Nephron progenitor cell (in vitro differentiated cells): ENCODE data around the gene NKX2-3.

Source experiments
- DNase-seq: peaks from one replicate; pipeline ENCODE4 v3.0.0; 2021
- H3K27ac Mint-ChIP-seq: 2 replicates; pipeline ENCODE4 v1.8.0; 2021; ENCODE audit warnings: mild to moderate bottlenecking, moderate library complexity, mixed read lengths
- H3K27me3 Mint-ChIP-seq: 2 replicates; pipeline ENCODE4 v1.8.0; 2021; ENCODE audit warnings: mild to moderate bottlenecking, low read depth, mixed read lengths; ENCODE audit not compliant: poor library complexity
- H3K36me3 Mint-ChIP-seq: 2 replicates; pipeline ENCODE4 v1.8.0; 2021; ENCODE audit warnings: low read depth, mixed read lengths
- H3K4me1 Mint-ChIP-seq: 2 replicates; pipeline ENCODE4 v1.8.0; 2021; ENCODE audit warnings: mixed read lengths
- H3K4me3 Mint-ChIP-seq: 2 replicates; pipeline ENCODE4 v1.8.0; 2021; ENCODE audit warnings: mild to moderate bottlenecking, moderate library complexity, mixed read lengths
- H3K9me3 Mint-ChIP-seq: 2 replicates; pipeline ENCODE4 v1.8.0; 2021; ENCODE audit warnings: mild to moderate bottlenecking, moderate library complexity, mixed read lengths
- TF ChIP-seq, protein P1 (sequence below): fragments of 200-600 bp; sonication (generic); IDR thresholded peaks from 2 replicates; pipeline ENCODE4 v1.5.0; 2021; ENCODE audit warnings: antibody characterized with exemption

The NKX2-3 gene

DNA sequence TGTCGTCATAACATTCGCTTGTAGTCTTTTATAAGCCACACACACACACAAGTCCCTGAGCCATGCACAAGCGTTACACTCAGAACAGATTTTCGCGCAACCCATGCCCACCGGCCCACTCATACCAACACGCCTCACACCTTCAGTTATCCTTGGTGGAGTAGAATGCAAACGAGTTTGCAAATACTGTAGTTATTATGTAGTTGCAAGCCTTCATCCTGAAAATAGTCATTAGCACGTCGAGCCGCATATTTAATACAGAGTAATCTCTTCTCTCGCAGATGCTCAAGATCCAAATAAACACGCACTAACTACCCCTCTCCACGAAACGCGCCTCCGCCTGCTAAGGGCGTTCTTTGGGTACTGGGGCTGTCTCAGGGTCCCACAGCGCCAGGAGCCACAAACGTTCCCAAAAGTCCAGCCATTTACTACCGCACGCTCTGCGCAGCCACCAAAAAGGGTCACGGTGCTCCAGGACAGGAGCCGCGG, 1.8 kb downstream of the NKX2-3 start:
- Mint-ChIP-seq H3K36me3 (no peaks in the 10 kb centered on the region), H3K4me1 (peaks cover 25% of the 10 kb centered on the region), H3K4me3 (peak overlapping the region; percentile 38), H3K27me3 (peaks cover 98% of the 10 kb centered on the region), H3K9me3 (peaks cover 10% of the 10 kb centered on the region), H3K27ac (no peak overlapping the region)
- no peak for DNase-seq
- TF ChIP-seq, protein P1, sequence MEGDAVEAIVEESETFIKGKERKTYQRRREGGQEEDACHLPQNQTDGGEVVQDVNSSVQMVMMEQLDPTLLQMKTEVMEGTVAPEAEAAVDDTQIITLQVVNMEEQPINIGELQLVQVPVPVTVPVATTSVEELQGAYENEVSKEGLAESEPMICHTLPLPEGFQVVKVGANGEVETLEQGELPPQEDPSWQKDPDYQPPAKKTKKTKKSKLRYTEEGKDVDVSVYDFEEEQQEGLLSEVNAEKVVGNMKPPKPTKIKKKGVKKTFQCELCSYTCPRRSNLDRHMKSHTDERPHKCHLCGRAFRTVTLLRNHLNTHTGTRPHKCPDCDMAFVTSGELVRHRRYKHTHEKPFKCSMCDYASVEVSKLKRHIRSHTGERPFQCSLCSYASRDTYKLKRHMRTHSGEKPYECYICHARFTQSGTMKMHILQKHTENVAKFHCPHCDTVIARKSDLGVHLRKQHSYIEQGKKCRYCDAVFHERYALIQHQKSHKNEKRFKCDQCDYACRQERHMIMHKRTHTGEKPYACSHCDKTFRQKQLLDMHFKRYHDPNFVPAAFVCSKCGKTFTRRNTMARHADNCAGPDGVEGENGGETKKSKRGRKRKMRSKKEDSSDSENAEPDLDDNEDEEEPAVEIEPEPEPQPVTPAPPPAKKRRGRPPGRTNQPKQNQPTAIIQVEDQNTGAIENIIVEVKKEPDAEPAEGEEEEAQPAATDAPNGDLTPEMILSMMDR: no peak

DNA sequence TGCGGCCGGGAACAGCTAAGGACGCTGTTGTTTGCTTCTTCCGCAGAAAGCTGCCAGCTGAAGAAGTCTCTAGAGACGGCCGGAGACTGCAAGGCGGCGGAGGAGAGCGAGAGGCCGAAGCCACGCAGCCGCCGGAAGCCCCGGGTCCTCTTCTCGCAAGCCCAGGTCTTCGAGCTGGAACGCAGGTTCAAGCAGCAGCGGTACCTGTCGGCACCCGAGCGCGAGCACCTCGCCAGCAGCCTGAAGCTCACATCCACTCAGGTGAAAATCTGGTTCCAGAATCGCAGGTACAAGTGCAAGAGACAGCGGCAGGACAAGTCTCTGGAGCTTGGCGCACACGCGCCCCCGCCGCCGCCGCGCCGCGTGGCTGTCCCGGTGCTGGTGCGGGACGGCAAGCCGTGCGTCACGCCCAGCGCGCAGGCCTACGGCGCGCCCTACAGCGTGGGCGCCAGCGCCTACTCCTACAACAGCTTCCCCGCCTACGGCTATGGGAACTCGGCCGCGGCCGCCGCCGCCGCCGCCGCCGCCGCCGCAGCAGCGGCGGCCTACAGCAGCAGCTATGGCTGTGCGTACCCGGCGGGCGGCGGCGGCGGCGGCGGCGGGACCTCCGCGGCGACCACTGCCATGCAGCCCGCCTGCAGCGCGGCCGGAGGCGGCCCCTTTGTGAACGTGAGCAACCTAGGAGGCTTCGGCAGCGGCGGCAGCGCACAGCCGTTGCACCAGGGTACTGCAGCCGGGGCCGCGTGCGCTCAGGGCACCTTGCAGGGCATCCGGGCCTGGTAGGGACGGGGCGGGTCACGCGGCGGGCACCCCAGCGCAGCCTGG, 2.4 kb downstream of the NKX2-3 start:
- Mint-ChIP-seq H3K9me3 (peaks cover 10% of the 10 kb centered on the region), H3K27ac (no peak overlapping the region), H3K4me1 (peaks cover 21% of the 10 kb centered on the region), H3K4me3 (peak overlapping the region; percentile 38), H3K36me3 (no peaks in the 10 kb centered on the region), H3K27me3 (peaks cover 98% of the 10 kb centered on the region)
- TF ChIP-seq, protein P1: no peak
- DNase-seq: peak; percentile 73

DNA sequence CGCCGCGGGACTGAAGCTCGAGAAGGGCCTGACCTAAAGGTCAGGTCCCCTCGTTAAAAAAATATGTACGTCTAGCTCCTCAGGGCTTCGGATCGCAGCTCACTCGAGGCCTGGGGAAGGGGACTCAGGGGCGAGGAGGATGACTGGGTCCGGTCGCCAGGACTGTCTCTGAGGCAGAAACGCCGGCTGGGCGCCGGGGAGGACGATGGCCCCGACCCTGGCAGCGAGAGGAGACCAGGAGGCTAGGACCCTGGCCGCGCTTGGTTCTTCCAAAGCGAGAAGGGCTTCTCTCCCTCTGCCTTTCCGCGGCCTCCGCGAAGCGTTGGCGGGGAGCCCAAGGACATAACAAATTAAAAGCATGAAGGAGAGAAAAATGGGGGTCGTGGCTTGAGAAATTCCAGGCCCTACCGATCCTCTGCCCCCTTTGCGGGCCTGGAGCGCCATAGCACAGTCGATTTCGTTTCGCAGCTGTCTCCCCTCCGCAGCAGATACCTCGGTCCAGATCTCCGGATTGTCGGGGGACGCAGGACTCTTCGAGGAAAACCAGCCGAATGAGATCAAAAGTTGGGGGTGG, 3.1 kb downstream of the NKX2-3 start:
- H3K36me3 Mint-ChIP-seq: no peaks in the 10 kb centered on the region
- no peak overlapping the region for H3K27ac Mint-ChIP-seq
- DNase-seq: no peak
- H3K4me3 Mint-ChIP-seq: peak overlapping the region; percentile 36
- H3K9me3 Mint-ChIP-seq: peaks cover 10% of the 10 kb centered on the region
- peaks cover 98% of the 10 kb centered on the region for H3K27me3 Mint-ChIP-seq
- H3K4me1 Mint-ChIP-seq: peaks cover 15% of the 10 kb centered on the region
- TF ChIP-seq, protein P1: no peak

DNA sequence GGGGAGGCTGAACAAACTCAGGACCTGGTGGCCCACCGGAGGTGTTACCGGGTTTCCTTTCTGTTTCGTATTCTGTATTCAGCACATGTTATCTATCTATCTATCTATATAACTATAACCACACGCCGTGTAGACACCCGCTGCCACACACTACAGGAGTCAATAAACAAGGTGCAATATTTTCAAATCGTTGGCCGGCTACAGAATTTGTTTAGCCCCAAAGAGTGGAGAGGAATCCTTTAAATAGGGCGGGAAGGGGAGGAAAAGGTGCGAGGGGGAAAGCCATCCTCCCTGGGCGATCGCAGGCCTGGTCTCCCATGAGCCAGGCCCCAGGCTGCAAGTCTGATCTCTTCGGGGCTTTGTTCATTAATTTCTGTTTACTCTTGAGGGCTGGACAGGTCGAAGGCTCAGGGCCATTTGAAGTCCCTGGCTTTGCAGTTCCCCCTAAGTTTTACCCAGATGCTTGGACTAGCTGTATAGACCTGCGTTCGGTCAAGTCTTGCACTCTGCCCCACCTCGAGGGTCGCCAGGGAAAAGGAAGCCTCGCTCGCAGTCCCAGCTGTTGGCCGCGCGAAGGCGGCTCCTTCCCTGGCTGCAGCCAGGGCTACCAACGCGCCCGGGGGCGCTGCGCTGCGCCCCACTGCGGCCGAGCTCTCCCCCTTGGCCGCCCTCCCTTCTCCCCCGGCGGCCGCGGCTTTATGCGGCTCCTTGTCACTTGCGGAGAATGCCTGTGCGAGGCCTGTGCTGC, 3.8 kb downstream of the NKX2-3 start:
- H3K36me3 Mint-ChIP-seq: no peaks in the 10 kb centered on the region
- peaks cover 15% of the 10 kb centered on the region for H3K4me1 Mint-ChIP-seq
- H3K27ac Mint-ChIP-seq: no peak overlapping the region
- peaks cover 98% of the 10 kb centered on the region for H3K27me3 Mint-ChIP-seq
- peaks cover 10% of the 10 kb centered on the region for H3K9me3 Mint-ChIP-seq
- no peak for DNase-seq
- TF ChIP-seq, protein P1: no peak
- H3K4me3 Mint-ChIP-seq: peak overlapping the region; percentile 36

DNA sequence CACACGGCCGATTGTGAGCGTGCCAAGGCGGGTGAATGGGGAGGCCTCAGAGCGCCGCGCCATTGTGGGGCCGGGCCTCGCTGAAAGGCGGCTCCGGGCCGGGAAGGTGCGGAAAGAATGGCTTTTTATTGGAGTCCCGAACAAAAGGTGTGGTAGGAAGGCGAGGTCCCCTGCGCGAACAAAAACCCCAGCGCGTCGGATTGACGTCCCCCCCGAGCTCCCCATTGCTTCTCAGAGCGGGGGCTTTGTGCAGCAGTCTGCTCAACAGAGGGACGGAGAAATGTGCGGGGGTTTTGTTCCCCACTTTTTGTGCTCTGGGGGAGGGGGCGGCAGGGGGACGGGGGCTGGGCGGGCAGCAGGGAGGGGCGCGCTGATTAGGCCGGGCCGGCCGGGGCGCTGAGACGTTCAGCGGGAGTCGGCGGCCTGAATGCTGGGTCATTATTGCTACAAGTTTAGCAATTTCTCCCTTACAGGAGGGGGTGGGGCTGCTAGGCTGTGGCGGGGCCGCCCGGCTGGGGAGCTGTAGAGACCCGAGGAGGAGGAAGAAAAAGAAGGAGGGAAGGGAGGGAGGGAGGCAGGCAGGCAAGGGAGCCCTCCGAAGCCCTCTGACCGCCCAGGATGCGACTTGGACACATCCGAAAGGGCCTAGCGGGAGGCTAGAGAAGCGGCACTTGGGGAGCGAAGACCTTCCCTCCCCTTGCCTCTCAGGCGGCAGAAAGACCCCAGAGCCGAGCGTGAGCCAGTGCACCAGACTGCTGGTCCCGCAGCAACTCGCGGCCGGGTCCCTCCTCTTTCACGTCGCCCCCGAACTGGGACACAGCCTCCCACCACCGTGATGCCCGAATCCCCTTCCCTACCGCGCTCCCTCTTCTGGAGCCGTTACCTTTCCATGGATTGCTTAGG, 4.6 kb downstream of the NKX2-3 start:
- H3K27ac Mint-ChIP-seq: no peak overlapping the region
- peaks cover 98% of the 10 kb centered on the region for H3K27me3 Mint-ChIP-seq
- no peaks in the 10 kb centered on the region for H3K36me3 Mint-ChIP-seq
- no peak for DNase-seq
- no peak overlapping the region for H3K4me3 Mint-ChIP-seq
- peaks cover 15% of the 10 kb centered on the region for H3K4me1 Mint-ChIP-seq
- TF ChIP-seq, protein P1: no peak
- H3K9me3 Mint-ChIP-seq: peaks cover 3% of the 10 kb centered on the region
